PC-3 (cell line): Measurements from ENCODE around the gene ZNF358. TPM values are rescaled to one million over a fixed set of nuclear protein-coding genes. Genes with fewer than 3 reads are reported as not detected.

Experiments
- ATAC-seq: fragments of 200-7000 bp; cut with Tn5 transposase; 2 replicates; pipeline ENCODE4 v1.9.1; 2020; ENCODE audit warnings: mild to moderate bottlenecking, moderate library complexity
- BruUV-seq: library from RNA; stranded (reverse); fragments of 400-500 nt; replicated peaks from 2 replicates; lab custom pipeline; 2021; lab: Mats Ljungman, UMichigan
- CTCF ChIA-PET: fragments of 300-600 bp; sonication (Branson Sonifier 250); formaldehyde crosslinking; loops from one replicate; lab custom pipeline; 2022; ENCODE audit warnings: antibody characterized with exemption; lab: Charles Lee
- POLR2A ChIA-PET: fragments of 300-600 bp; sonication (Branson Sonifier 250); formaldehyde crosslinking; loops from one replicate; lab custom pipeline; 2022; ENCODE audit warnings: antibody characterized with exemption; ENCODE audit not compliant: unreplicated experiment; lab: Charles Lee
- DNase-seq: peaks from one replicate; pipeline ENCODE4 v3.0.0-alpha.2; 2015
- H2AFZ ChIP-seq: fragments of 300-600 bp; sonication (generic); 2 replicates; pipeline ENCODE4 v1.6.0; 2016; ENCODE audit warnings: antibody characterized with exemption, low read length
- H3F3A ChIP-seq: fragments of 300-600 bp; sonication (generic); one replicate; pipeline ENCODE4 v1.6.0; 2017; ENCODE audit warnings: antibody characterized with exemption, low read length, control low read depth, mild to moderate bottlenecking; ENCODE audit not compliant: unreplicated experiment
- H3K27ac ChIP-seq: fragments of 300-600 bp; sonication (generic); 2 replicates; pipeline ENCODE4 v1.5.1; 2016; ENCODE audit warnings: mild to moderate bottlenecking, low read length
- H3K27me3 ChIP-seq: fragments of 300-600 bp; sonication (generic); 2 replicates; pipeline ENCODE4 v1.6.1; 2016; ENCODE audit warnings: low read length, mixed read lengths
- H3K36me3 ChIP-seq: fragments of 300-600 bp; sonication (generic); 2 replicates; pipeline ENCODE4 v1.6.1; 2016; ENCODE audit warnings: low read depth, mixed run types, low read length, mixed read lengths
- H3K4me1 ChIP-seq: fragments of 300-600 bp; sonication (generic); 2 replicates; pipeline ENCODE4 v1.5.1; 2016; ENCODE audit warnings: low read length; ENCODE audit not compliant: insufficient read depth
- H3K4me2 ChIP-seq: fragments of 300-600 bp; sonication (generic); 2 replicates; pipeline ENCODE4 v1.6.0; 2016; ENCODE audit warnings: low read length
- H3K4me3 ChIP-seq: fragments of 300-600 bp; sonication (generic); 2 replicates; pipeline ENCODE4 v1.5.1; 2016; ENCODE audit warnings: mild to moderate bottlenecking, low read length, mixed read lengths
- H3K79me2 ChIP-seq: fragments of 300-600 bp; sonication (generic); 2 replicates; pipeline ENCODE4 v1.6.1; 2017; ENCODE audit warnings: low read length, mixed read lengths
- H3K9ac ChIP-seq: fragments of 300-600 bp; sonication (generic); 2 replicates; pipeline ENCODE4 v1.6.0; 2016; ENCODE audit warnings: mild to moderate bottlenecking, low read length
- H3K9me2 ChIP-seq: fragments of 300-600 bp; sonication (generic); replicated peaks from 2 replicates; pipeline ENCODE4 v1.6.1; 2016; ENCODE audit warnings: mixed run types, low read length, mixed read lengths
- H3K9me3 ChIP-seq: fragments of 300-600 bp; sonication (generic); 2 replicates; pipeline ENCODE4 v1.6.1; 2016; ENCODE audit warnings: low read length, mixed read lengths
- H4K20me1 ChIP-seq: fragments of 300-600 bp; sonication (generic); 2 replicates; pipeline ENCODE4 v1.6.1; 2016; ENCODE audit warnings: low read length, mixed read lengths
- EZH2 ChIP-seq: fragments of 300-600 bp; sonication (generic); IDR thresholded peaks from one replicate; pipeline ENCODE4 v1.6.1; 2017; ENCODE audit warnings: antibody characterized with exemption, mild to moderate bottlenecking, low read length; ENCODE audit not compliant: unreplicated experiment
- EZH2phosphoT487 ChIP-seq: fragments of 300-600 bp; sonication (generic); IDR thresholded peaks from 2 replicates; pipeline ENCODE4 v1.6.1; 2018; ENCODE audit warnings: mild to moderate bottlenecking, antibody characterized with exemption, low read length, borderline replicate concordance
- intact Hi-C: fragments of 100-400 bp; cut with micrococcal nuclease; formaldehyde crosslinking; loops from 2 replicates; pipeline ENCODE4 v1.9.0; 2023
- total RNA-seq: library from RNA; depleted of rRNA; stranded (reverse); fragments of >200 nt; gene quantifications from 2 replicates; pipeline ENCODE4 v1.2.3, GENCODE V29; 2014
- TF ChIP-seq, protein P1 (sequence below): fragments of 300-600 bp; sonication (generic); conservative IDR thresholded peaks from 2 replicates; pipeline ENCODE4 v1.5.1; 2017; ENCODE audit warnings: antibody characterized with exemption, low read depth, mild to moderate bottlenecking, low read length

The ZNF358 gene
- total RNA-seq, 1 experiment from 2014 or later: 41.6 TPM

DNA sequence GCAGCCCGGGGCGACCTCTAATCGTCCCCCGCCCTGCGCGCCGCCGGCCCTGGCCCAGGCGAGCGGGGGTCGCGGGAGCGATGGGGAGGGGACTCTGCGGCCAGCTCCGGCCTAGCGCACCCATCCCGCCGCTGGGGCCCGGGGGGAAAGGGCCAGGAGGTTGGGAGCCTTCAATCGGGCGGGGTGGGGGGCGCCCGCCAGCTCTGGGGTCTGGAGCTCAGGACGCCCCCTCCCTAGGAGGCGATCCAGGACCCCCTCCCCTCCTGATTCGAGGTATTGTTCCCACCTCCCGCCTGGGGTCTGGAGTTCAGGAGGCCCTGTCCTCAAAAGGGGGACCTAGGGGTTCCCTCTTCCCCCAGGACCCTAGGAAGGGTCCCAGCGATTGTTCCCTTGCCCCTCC, 430 bp downstream of the ZNF358 start:
- peak overlapping the region; percentile 58; the same call in 1 of the 2 replicates for H2AFZ ChIP-seq
- ChIA-PET CTCF (interaction anchor here (0.7 kb wide), 1 partner anchor 47 kb away, joined by 3 read pairs; no protein-coding TSS in a partner anchor), POLR2A (interaction anchor here (0.6 kb wide), 1 partner anchor 150 kb away, joined by 3 read pairs; no protein-coding TSS in a partner anchor)
- H3K9me2 ChIP-seq: no peaks in the 10 kb centered on the region
- peak; percentile 4; the same call in 1 of the 2 replicates for ATAC-seq
- peaks cover 13% of the 10 kb centered on the region for H3K4me1 ChIP-seq
- peak overlapping the region; percentile 70 for H3K4me3 ChIP-seq
- no peak overlapping the region for H3K27ac ChIP-seq
- intact Hi-C loops: no loop called here
- no peaks in the 10 kb centered on the region for H3K36me3 ChIP-seq
- H3K9ac ChIP-seq: peak overlapping the region; percentile 82
- TF ChIP-seq, protein P1, sequence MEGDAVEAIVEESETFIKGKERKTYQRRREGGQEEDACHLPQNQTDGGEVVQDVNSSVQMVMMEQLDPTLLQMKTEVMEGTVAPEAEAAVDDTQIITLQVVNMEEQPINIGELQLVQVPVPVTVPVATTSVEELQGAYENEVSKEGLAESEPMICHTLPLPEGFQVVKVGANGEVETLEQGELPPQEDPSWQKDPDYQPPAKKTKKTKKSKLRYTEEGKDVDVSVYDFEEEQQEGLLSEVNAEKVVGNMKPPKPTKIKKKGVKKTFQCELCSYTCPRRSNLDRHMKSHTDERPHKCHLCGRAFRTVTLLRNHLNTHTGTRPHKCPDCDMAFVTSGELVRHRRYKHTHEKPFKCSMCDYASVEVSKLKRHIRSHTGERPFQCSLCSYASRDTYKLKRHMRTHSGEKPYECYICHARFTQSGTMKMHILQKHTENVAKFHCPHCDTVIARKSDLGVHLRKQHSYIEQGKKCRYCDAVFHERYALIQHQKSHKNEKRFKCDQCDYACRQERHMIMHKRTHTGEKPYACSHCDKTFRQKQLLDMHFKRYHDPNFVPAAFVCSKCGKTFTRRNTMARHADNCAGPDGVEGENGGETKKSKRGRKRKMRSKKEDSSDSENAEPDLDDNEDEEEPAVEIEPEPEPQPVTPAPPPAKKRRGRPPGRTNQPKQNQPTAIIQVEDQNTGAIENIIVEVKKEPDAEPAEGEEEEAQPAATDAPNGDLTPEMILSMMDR: no peak
- TF ChIP-seq EZH2phosphoT487: no peak
- TF ChIP-seq EZH2: no peak
- no peaks in the 10 kb centered on the region for H3K9me3 ChIP-seq
- no peaks in the 10 kb centered on the region for H3K27me3 ChIP-seq
- H4K20me1 ChIP-seq: no peaks in the 10 kb centered on the region
- no peaks in the 10 kb centered on the region; the same call in 1 of the 2 replicates for H3K79me2 ChIP-seq
- peak overlapping the region; percentile 97 for H3K4me2 ChIP-seq
- no peaks in the 10 kb centered on the region for H3F3A ChIP-seq
- DNase-seq: no peak
- no TSS peak for BruUV-seq

DNA sequence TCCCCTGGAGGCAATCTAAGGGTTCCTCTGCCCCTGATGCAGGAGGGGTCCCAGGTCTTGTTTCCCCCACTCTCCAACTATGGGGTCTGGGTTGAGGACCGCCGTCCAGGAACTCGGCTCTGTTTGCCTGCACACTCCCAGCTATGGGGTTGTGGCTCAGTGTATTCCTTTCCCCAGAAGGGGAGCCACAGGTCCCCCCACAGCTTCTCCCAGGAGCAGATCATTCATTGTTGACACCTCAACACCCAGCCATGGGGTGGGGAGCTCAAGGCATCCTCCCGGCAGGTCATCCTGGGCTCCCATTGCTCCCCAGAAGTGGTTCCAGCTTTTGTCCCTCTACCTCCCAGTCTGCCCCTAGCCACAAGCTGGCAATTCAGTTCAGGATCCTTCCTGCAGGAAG, 975 bp downstream of the ZNF358 start:
- Histone ChIP-seq H3K9ac (peak overlapping the region; percentile 82), H3K4me3 (peak overlapping the region; percentile 70), H3K27ac (no peak overlapping the region), H4K20me1 (no peaks in the 10 kb centered on the region), H3K27me3 (no peaks in the 10 kb centered on the region), H3K36me3 (no peaks in the 10 kb centered on the region), H3K79me2 (no peaks in the 10 kb centered on the region; the same call in 1 of the 2 replicates), H3K4me2 (peak overlapping the region; percentile 97), H3F3A (no peaks in the 10 kb centered on the region), H3K4me1 (peaks cover 15% of the 10 kb centered on the region), H3K9me2 (no peaks in the 10 kb centered on the region), H3K9me3 (no peaks in the 10 kb centered on the region), H2AFZ (no peak overlapping the region)
- no peak for ATAC-seq
- DNase-seq: no peak
- TSS peak; percentile 37 for BruUV-seq
- CTCF ChIA-PET: interaction anchor here (0.5 kb wide), 1 partner anchor 591 kb away, joined by 3 read pairs; no protein-coding TSS in a partner anchor
- POLR2A ChIA-PET: interaction anchor here (0.6 kb wide), 1 partner anchor 85 kb away, joined by 5 read pairs; no protein-coding TSS in a partner anchor
- intact Hi-C loops: no loop called here
- no peak for TF ChIP-seq EZH2
- no peak for TF ChIP-seq EZH2phosphoT487
- TF ChIP-seq, protein P1: no peak
